GM12801 (cell line): ENCODE results near the gene LARGE1.

Experiments used
- TF ChIP-seq, protein P1 (sequence below): IDR thresholded peaks from one replicate; pipeline ENCODE4 v1.5.1; 2011; ENCODE audit warnings: control low read depth; ENCODE audit not compliant: insufficient read length; ENCODE audit errors: extremely low read depth

Gene LARGE1

DNA sequence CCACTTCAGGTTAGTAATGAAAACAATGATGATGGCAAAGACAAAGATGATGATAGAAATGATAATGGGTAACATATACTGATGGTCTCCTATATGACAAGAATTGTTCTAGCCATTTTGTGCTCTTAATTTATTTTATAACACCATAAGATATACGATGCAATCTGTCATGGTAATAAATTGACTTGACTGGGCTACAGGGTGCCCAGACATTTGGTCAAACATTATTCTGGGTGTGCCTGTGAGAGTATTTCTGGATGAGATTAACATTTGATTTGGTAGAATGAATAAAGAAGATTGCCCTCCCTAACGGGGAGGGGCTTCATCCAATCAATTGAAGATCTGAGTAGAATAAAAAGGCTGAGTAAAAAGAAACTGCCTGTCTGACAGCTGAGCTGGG lies 237.3 kb downstream of the LARGE1 start:
- TF ChIP-seq, protein P1, sequence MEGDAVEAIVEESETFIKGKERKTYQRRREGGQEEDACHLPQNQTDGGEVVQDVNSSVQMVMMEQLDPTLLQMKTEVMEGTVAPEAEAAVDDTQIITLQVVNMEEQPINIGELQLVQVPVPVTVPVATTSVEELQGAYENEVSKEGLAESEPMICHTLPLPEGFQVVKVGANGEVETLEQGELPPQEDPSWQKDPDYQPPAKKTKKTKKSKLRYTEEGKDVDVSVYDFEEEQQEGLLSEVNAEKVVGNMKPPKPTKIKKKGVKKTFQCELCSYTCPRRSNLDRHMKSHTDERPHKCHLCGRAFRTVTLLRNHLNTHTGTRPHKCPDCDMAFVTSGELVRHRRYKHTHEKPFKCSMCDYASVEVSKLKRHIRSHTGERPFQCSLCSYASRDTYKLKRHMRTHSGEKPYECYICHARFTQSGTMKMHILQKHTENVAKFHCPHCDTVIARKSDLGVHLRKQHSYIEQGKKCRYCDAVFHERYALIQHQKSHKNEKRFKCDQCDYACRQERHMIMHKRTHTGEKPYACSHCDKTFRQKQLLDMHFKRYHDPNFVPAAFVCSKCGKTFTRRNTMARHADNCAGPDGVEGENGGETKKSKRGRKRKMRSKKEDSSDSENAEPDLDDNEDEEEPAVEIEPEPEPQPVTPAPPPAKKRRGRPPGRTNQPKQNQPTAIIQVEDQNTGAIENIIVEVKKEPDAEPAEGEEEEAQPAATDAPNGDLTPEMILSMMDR = no peak

DNA sequence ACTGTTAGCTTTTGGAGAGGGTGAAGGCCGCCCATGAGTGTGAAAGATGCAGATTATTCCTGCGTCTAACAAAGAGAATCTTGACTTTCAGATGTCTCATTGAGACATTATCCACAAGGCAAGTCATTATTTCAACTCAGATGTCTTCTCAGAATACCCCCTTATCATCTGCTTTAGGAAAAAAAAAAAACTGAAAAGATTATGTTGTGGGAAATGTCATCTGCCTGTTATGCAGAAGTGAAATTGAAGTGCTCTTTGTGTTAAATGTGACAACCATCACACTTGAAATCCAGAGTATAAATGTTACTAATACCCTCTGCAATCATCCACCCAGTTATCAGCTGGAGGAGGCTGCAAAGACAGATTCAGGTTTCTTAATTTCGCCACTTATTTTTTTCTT lies 239.6 kb downstream of the LARGE1 start:
- TF ChIP-seq, protein P1 = no peak

DNA sequence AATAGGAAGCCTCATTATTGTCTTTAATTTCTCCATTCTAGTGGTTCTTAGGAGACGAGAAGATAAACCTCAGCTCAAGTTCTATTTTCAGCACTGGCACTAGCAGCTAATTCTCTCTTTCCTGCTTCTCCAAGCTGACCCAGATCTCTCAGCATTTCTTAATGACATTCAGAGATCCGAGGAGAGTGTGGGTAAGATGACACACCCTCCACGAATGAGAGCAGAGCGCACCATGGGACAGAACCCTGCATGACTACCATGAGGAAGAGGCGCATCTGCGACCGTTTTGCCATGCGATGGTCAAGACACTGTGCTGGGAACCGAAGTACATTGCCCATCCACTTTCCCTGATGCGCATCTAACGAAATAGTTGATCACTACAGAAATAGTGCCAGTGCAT lies 241.8 kb downstream of the LARGE1 start:
- TF ChIP-seq, protein P1 = no peak

DNA sequence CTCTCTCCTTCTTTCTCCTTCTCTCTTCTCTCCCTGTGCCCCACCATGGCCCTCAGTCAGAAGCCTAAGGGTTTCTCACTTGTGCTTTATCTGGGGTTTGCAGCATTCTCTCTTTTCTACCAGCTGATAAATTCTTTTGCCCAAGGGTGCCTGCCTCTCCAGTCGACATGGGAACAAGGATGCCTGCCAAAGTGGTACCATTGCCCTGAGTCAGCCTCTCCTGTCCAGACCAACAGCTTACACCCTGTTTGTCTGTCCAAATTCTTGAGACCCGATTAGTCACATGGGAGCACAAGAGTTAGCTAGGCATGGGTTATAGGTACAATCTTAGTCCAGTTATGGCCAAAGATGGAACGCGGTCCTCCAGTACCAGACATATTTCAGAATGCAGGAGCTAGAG lies 242.7 kb downstream of the LARGE1 start:
- TF ChIP-seq, protein P1 = no peak

DNA sequence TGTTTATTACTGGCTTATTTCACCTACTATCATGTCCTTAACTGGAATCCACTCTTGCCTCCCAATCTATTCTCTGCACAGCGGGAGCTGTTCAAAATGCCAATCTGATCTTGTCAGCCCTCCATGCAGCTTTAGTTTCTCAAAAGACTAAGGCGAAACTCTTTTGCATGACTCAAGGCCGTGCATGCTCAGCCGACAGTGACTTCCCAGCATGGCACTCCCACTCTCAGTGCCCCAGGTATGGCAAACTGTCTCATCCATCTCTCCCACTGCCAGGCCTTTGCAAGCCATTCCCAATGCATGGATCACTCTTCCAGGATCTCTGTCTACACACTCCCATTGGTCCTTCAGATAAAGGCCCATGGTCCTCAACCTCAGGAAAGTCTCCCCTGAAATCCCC lies 245.9 kb downstream of the LARGE1 start:
- TF ChIP-seq, protein P1 = no peak

DNA sequence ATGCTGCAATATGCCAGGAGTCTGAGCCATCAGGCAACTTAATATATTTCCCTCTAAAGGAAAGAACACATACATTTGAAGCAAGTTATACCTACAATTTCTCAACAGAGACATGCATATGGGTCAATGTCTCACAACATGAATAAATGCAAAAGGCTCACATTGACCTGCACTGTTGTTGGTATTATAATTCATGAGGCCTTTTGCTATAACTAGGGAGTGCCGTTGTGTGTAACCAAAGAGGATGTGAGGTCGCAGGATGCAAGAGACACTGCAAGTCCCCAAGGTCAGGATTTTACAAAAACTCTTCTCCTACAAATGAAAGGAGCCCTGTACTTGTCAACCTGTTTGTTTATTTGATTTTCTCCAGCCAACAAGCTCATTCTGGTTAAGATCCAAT lies 250.5 kb downstream of the LARGE1 start:
- TF ChIP-seq, protein P1 = no peak

DNA sequence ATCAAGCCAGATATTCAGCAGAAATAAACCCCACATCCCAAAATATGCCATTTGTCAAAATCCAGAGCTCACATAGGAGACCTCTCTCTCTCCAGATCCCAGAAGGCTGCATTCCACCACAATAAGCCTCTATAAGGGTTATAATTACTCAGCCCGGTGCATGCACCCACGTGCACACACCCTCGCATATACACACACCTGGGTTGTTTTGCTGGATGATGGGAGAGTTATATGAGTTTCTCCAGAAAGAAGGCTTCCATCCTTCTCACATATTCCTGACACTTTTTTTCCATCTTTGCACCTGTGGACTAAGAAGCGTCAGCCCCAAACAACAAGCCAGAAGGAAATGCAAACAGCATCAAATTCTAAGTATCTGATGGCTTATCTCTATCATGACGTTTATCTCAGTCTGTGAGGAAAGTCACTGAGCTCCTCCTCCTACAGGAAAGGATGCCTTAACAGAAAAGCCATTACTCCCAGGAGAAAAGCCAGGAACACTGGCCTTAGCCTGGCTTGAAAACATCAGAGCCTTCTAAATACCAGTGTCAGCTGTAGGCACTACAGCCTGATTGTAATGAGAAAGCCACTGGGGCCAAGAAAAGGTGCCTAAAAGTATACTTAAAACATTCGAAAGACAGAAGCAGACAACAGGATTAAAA lies 253.2 kb downstream of the LARGE1 start:
- TF ChIP-seq, protein P1 = no peak
